CD4-positive, alpha-beta T cell treated with Interleukin-6 at 100 ng/mL for 8 hours (primary cell): Measurements from ENCODE around the gene NCAPD2.
"Not testable (repeated sequence)": the region's sequence is repeated elsewhere in the genome, so short reads cannot be mapped to it uniquely, and the experiment has no call there.

Experiments
- DNase-seq: peaks from one replicate; pipeline ENCODE4 v3.0.0-alpha.2; 2020; ENCODE audit warnings: mixed read lengths, low spot score

NCAPD2 gene

DNA sequence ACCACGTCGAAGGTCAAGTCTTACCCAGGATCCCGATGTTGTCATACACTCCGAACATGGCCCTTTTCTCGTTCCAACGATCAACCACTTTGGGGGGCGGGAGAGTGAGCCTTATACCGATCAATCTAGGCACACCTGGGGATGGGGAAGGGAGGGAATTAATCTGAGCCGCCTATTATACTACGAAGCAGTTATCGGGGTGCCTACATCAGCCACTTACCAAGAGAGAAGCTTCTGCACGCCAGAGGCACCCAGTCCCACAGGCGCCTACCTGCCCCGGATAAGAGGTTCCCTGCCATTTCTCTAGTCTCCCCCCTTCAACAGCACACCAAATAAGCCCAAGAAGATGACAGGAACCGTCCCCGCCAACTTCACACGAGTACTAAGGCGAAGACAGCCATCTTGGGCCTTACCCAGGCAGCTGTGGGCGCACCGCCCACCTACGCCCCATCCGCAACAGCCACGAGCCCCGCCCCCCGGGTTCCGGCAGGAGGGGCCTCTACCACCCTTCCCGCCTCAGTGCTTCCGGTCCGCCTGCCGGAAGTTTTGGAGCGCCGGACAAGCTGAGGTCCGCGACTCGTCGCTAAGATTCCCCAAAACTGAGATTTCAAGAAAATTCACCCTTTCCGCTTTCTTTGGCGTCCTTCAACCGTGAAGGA lies 935 bp upstream of the NCAPD2 start, which contains the start of gene MRPL51:
Gene MRPL51 (minus strand): TSS at position 425 of the 659 bp plus-strand sequence. CDS start 126 bp downstream, at position 299.
- peak; percentile 94 for DNase-seq

DNA sequence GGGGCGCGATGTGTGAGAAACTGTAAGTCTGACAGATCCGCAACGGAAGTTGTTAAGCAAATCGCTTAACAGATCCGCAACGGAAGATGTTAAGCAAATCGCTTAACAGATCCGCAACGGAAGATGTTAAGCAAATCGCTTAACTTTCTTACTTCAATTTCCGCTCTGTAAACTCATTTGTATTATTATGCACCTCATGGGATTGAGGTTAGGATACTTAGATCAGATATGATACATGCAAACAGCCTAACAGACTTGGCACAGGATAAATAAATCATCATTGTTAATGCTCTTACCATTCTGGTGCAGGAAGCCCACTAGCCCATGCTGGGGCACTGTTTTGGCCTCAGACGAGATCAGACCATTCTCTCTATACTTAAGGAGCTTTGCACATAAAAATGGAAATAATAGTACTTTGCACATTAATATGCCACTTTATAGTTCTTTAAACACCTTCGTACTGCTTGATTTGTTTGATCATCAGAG lies 399 bp downstream of the NCAPD2 start:
- DNase-seq = no peak

DNA sequence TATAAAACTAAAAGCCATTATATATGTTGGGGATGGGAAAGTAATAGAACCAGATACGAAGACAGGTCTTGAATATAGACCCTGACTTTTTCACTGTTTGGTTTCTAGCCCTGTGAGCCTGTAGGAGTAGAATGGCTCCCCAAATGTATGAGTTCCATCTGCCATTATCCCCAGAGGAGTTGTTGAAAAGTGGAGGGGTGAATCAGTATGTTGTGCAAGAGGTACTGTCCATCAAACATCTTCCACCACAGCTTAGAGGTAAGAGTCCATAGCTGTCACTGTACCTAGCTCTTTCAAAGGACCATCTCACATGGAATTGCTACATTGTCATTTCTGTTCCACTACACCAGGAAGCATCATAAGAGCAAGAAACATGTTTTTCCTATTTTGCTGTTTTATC lies 1.1 kb downstream of the NCAPD2 start:
- no peak for DNase-seq

DNA sequence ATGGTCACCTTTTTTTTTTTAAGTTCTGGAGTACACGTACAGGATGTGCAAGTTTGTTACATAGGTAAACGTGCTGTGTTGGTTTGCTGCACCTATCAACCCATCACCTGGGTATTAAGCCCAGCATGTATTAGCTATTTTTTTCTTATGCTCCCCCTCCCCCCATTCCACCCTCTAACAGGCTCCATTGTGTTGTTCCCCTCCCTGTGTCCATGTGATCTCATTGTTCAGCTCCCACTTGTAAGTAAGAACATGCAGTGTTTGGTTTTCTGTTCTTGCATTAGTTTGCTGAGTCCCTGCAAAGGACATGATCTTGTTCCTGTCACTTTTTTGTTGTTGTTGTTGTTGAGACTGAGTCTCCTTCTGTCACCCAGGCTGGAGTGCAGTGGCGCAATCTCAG lies 3.4 kb downstream of the NCAPD2 start:
- DNase-seq = not testable (repeated sequence)

DNA sequence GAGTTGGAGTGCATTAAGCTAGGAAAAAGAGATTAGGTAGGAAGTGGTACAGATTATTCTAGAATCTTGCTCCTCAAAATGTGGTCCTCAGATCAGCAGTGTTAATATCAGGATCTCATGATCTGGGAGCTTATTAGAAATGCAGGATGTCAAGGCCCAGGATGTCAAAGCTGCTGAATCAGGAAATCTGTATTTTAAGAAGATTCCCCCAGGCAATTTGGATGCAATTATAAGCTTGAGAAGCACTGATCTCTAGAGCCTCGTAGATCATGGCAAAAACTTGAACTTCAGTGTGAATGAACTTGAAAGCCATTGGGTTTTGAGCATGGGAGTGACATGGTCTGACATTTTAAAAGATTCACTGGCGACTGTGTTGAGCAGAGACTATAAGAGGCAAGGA lies 6.6 kb downstream of the NCAPD2 start:
- DNase-seq = no peak

DNA sequence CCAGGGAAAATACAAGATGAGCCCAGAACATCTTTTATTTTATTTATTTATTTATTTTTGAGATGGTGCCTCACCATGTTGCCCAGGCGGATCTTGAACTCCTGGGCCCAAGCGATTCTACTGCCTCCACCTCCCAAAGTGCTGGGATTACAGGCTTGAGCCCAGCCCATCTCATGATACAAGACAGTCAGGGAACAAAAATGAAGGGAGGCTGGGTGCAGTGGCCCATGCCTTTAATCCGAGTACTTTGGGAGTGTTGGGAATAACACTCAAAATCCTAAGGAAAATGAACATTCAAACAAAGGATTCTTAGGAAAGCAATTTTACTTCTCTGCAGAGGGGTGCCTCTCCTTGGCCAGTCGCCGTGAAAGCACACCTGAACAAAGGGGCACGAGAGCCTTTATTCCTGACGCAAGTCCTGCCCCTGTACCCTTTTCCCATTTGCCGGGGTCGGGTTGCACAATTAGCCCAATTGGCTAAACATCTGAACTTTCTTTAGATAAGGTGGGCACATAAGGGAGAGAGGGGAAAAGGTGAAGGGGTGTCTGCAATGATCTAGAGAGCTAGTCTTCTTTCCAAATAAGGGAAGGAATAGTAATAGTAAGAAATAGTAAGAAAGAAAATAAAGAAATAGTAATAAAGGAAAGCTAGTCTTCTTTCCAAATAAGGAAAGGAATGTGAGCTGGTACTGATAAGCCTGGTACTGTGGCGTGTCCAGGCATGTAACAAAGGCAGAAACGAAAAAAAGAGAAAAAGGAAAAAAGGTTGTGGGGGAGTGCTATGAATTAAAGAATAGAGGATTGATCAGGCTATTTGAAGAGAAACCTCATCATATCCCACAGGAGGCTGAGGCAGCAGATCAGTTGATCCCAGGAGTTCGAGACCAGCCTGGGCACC lies 13.4 kb downstream of the NCAPD2 start:
- no peak for DNase-seq

DNA sequence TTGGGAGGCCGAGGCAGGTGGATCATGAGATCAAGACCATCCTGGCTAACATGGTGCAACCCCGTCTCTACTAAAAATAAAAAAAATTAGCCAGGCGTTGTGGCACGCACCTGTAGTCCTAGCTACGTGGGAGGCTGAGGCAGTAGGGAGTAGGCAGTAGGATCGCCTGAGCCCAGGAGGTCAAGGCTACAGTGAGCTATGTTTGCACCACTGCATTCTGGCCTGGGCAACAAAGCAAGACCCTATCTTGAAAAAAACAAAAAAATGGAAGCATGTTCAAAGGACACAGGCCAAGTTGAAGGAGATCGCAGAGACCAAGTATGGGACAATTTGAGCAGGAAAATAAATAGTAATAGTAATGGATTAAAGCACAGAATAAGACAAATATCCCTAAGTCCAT lies 14.2 kb downstream of the NCAPD2 start:
- no peak for DNase-seq

DNA sequence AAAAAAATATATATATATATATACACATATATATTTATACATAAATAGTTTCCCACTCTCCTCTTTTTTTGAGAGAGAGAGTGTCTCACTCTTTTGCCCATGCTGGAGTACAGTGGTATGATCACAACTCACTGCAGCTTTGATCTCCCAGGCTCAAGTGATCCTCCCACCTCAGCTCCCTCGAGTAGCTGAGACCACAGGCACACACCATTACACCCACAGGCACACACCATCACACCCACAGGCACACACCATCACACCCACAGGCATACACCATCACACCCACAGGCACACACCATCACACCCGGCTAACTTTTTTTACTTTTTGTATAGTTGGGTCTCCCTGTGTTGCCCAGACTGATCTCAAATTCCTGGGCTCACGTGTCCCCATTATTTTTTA lies 26.3 kb downstream of the NCAPD2 start:
- DNase-seq = no peak

DNA sequence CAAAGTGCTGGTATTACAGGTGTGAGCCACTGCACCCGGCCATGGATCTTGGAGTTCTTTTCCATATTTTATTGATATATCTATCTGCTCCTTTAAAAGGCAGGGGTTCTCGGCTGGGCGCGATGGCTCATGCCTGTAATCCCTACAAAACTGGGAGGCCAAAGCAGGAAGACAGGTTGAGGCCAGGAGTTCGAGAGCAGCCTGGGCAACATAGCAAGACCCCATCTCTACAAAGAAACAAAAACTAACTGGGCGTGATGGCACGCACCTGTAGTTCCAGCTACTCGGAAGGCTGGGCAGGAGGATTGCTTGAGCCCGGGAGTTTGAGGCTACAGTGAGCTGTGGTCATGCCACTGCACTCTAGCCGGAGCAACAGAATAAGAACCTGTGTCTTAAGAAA lies 28.3 kb downstream of the NCAPD2 start:
- no peak for DNase-seq

DNA sequence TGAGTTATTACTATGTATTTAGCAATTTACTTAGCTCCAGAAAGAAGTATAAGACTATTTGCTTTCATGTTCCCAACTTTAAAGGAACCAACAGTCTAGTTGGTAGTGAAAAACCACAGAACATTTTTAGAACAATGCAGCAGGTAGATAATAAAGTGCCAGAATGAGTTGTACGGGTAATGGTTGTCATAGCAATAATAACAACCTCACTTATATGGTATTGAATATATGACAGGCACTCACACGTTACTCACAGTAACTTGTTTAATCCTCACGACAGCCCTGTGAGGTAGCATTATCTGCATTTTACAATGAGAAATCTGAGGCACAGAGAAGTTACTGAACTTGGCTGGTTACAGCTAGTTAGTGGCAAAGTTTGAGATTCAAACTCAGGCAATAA lies 29.8 kb downstream of the NCAPD2 start:
- no peak for DNase-seq

DNA sequence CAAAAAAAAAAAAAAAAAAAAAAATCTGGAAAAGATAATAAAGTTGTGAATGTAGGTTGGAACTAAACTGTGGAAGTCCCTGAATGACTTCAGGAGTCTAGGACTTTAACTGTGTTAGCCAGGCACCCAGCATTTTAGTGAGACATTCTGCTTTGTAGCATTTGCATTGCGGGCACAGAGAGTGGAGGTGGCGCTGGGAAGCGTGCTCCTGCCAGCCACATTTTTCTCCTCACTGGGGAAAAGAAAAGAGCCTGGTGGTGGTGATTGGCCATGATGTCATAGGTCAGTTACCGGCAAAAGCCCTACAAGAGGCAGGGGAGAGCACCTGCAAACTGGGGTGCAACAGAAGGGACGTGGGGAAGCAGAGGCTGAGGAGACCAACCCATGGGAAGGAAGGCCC lies 30.7 kb downstream of the NCAPD2 start:
- DNase-seq = no peak

DNA sequence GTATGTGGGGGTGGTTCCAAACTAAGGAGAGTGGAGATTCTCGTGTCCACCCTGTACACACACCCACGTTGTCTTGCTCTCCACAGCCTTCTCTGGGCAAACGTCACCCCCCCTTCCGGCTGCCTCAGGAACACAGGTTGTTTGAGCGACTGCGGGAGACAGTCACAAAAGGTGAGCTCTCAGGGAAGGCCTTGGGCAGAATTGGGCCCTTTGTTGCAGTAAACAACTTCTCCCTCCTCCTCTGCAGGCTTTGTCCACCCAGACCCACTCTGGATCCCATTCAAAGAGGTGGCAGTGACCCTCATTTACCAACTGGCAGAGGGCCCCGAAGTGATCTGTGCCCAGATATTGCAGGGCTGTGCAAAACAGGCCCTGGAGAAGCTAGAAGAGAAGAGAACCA lies 32.3 kb downstream of the NCAPD2 start:
- no peak for DNase-seq

DNA sequence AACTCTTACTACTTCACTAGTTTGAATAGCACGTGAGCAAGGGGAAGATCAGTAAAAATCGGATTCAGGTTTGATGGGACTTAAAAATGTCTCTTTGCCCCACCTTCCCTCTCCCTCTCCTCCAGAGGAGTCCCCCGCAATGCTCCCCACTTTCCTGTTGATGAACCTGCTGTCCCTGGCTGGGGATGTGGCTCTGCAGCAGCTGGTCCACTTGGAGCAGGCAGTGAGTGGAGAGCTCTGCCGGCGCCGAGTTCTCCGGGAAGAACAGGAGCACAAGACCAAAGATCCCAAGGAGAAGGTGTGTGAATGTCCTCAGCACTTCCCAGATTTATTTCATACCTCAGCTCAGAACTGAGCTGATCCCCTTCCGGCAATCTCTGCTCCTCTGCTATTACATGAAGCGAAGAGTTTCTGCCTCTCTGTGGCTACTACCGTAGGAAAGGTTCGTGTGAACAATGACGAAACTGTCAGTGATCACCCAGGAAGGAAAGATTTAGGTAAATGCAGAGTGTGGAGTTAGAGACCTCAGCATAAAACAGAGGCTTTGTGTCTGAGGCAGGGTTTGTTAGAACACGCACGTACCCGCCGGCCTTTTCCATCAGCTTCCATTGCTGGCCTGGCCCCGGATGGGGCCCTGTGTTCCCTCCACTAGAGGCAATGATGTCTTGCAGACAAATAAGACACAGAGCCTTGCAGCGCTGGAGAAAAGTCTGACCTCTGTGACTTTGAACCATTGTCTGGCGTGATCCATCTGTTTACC lies 33.0 kb downstream of the NCAPD2 start:
- DNase-seq = no peak

DNA sequence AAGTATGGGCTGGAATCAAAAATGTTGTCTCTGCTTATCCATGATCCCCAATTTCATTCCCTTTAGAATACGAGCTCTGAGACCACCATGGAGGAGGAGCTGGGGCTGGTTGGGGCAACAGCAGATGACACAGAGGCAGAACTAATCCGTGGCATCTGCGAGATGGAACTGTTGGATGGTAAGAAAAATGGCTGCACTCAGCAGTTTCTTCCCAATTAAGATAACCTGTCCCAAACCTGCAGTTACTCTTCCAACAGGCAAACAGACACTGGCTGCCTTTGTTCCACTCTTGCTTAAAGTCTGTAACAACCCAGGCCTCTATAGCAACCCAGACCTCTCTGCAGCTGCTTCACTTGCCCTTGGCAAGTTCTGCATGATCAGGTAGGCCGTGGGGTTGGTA lies 33.8 kb downstream of the NCAPD2 start:
- no peak for DNase-seq

DNA sequence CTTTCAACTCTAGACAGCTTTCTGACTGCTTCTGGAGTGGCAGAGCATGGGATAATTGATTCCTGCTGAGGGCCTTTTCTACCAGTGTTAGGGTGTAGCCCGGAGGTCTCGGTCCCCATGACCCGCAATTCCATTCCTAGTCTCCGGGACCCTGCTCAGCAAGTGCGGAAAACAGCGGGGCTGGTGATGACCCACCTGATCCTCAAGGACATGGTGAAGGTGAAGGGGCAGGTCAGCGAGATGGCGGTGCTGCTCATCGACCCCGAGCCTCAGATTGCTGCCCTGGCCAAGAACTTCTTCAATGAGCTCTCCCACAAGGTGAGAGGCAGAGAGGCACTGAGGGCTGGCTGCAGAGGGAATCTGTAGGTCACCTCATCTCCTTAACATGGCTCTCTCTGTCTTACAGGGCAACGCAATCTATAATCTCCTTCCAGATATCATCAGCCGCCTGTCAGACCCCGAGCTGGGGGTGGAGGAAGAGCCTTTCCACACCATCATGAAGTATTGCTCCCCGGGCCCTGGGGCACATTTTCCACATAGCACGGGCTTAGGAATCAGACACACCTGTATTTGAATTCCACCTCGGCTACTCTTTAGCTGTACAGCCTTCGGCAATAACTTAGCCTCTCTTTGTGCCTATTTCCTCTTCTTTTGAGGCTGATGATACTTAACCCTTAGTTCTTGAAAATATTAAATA lies 34.8 kb downstream of the NCAPD2 start:
- DNase-seq = no peak

DNA sequence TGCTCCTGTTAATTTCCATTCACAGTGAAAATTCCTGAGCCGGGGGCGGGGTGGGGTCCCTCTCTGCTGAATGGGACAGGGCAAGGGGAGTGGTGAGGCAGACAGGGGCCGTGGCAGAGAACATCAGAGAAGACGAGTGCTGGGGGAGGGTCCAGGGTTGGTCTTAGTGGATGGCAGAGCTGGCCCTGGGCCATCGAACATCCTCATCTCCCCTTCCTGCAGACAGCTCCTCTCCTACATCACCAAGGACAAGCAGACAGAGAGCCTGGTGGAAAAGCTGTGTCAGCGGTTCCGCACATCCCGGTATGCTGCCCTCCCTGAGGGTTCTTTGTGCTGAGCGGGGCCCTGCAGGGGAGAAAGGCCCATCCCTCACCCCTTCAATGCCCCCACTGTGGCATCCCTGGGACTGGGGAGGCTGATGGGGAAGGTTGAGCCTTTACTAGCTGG lies 35.4 kb downstream of the NCAPD2 start:
- DNase-seq = no peak

DNA sequence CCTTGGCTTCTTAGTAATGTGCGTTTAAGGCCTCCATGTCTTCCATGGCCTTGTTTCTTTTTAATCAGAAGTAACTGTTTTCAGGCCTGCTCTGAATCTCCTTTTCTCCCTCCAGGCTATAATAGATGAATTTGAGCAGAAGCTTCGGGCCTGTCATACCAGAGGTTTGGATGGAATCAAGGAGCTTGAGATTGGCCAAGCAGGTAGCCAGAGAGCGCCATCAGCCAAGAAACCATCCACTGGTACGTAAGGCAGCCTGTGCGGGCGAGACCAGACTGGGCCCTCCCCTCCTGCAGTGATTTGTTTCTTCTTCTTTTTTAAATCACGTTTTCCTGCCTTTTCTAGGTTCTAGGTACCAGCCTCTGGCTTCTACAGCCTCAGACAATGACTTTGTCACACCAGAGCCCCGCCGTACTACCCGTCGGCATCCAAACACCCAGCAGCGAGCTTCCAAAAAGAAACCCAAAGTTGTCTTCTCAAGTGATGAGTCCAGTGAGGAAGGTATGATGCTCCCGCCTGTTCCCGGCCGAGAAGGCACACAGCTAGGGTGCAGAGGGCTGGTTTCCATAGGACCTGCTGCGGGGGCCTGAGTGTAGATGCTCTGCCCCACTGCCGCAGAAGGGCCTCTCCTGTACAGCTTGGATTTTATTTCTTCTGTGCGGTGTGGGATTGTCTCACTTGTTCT lies 36.8 kb downstream of the NCAPD2 start:
- DNase-seq = no peak

DNA sequence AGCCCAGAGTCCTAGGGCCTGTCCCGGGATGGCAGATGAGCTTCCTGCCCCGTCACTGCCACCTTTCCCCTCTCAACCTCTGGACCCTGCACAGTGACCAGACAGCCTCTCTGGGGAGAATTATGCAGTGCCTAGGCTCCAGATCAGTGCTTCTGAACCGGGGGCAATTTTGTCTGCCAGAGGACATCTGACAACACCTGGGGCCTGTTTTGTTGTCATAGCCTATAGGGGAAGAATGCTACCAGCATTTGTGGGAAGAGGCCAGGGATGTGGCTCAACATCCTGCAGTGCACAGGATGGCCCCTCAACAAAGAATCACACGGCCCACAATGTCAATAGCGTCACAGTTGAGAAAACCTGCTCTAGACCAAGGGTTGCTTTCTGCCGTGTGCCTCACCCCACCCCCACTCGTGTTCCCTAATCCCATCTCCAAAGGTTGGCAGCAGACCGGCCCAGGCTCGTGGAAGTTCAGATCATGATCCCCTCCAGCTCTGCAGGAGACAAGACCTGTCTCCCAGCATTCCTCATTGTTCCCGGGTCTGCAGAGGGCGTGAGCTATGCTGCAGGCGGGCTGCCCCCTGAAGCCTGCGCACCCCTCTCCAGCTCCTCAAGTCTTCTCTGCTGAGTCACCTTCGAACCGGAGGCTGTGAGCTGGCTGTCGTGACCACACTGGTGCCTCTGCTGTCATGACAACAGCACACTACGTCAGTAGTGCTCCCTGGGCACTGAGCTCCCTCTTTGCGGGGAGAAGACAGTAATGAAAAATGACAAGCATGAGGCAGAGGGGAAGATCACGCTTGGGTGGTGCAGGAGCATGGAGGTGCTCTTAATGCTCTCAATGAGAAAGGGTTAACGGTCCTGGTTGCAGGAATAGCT lies 38.4 kb downstream of the NCAPD2 start:
- peak; percentile 84 for DNase-seq

DNA sequence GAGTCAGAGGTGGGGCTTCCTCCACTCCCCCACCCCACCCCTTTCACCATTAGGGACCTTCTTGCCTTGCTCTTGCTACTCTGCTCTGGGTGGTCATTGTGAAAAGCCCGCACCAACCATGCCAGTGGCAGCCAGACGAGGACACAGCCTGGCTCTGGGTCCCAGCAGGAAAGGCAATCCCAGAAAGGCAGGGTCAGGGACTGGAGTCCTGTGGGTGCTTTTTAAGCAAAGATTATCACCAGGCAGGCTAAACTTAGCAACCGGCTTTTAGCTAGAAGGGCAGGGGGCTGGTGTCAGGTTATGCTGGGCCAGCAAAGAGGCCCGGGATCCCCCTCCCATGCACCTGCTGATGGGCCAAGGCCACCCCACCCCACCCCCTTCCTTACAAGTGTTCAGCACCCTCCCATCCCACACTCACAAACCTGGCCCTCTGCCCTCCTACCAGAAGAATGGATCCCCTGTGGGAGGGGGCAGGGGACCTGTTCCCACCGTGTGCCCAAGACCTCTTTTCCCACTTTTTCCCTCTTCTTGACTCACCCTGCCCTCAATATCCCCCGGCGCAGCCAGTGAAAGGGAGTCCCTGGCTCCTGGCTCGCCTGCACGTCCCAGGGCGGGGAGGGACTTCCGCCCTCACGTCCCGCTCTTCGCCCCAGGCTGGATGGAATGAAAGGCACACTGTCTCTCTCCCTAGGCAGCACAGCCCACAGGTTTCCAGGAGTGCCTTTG lies 39.2 kb downstream of the NCAPD2 start:
- DNase-seq = no peak

DNA sequence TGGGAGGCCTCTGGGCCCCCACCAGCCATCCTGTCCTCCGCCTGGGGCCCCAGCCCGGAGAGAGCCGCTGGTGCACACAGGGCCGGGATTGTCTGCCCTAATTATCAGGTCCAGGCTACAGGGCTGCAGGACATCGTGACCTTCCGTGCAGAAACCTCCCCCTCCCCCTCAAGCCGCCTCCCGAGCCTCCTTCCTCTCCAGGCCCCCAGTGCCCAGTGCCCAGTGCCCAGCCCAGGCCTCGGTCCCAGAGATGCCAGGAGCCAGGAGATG lies 39.7 kb downstream of the NCAPD2 start:
- no peak for DNase-seq
